HepG2 (cell line): ENCODE measurements around the gene CLDN9. TPM values are rescaled to one million over a fixed set of nuclear protein-coding genes. Genes with fewer than 3 reads are reported as not detected.

ENCODE experiments used
- AKAP8 ChIP-seq: sonication (generic); formaldehyde crosslinking; IDR thresholded peaks from 2 replicates; pipeline ENCODE4 v1.5.1; 2020; ENCODE audit warnings: mild to moderate bottlenecking, missing genetic modification reagents
- ARID2 ChIP-seq: sonication (generic); formaldehyde crosslinking; IDR thresholded peaks from 2 replicates; pipeline ENCODE4 v1.8.1; 2022; ENCODE audit warnings: mild to moderate bottlenecking, missing genetic modification reagents, borderline replicate concordance
- ATF7 ChIP-seq, 2 experiments: fragments of 450-650 bp in 1 of 2; sonication (generic) in 1 of 2; formaldehyde crosslinking in 1 of 2; IDR thresholded peaks; 2 replicates each; pipeline versions ENCODE4 v1.4.0 to v1.6.1; 2016 to 2020; ENCODE audit warnings: antibody characterized with exemption in 1 of 2, mild to moderate bottlenecking in 1 of 2, missing genetic modification reagents in 1 of 2
- CEBPZ ChIP-seq: IDR thresholded peaks from 2 replicates; pipeline ENCODE4 v1.6.1; 2012; ENCODE audit warnings: low read length, improper control_type of control experiment
- FOXA1 ChIP-seq, 2 experiments: fragments of 450-650 bp in 1 of 2; sonication (generic) in 1 of 2; formaldehyde crosslinking in 1 of 2; IDR thresholded peaks; 2 replicates each; pipeline versions ENCODE4 v1.4.0 to v1.6.1; 2016 to 2020; ENCODE audit warnings: missing genetic modification reagents in 1 of 2
- HES4 ChIP-seq: sonication (generic); formaldehyde crosslinking; IDR thresholded peaks from 2 replicates; pipeline ENCODE4 v1.9.0; 2021; ENCODE audit warnings: mild to moderate bottlenecking, missing genetic modification reagents, borderline replicate concordance
- KDM3A ChIP-seq: IDR thresholded peaks from 2 replicates; pipeline ENCODE4 v1.6.1; 2018; ENCODE audit warnings: low read depth, missing compliant biosample characterization
- NCOA1 ChIP-seq: sonication (generic); formaldehyde crosslinking; IDR thresholded peaks from 2 replicates; pipeline ENCODE4 v1.9.0; 2021; ENCODE audit warnings: missing genetic modification reagents
- NFE2L2 ChIP-seq: fragments of 150-350 bp; IDR thresholded peaks from 2 replicates; pipeline ENCODE4 v1.6.1; 2014; ENCODE audit warnings: low read length
- POLR2G ChIP-seq: fragments of 200-400 bp; formaldehyde crosslinking; IDR thresholded peaks from 2 replicates; pipeline ENCODE4 v1.6.1; 2018; ENCODE audit warnings: mild to moderate bottlenecking, low read depth, low read length, moderate library complexity
- PRMT3 ChIP-seq: sonication (generic); formaldehyde crosslinking; IDR thresholded peaks from 2 replicates; pipeline ENCODE4 v1.8.1; 2022; ENCODE audit warnings: low read depth, mild to moderate bottlenecking, moderate library complexity, missing genetic modification reagents, borderline replicate concordance
- ZBTB10 ChIP-seq: sonication (generic); formaldehyde crosslinking; IDR thresholded peaks from 2 replicates; pipeline ENCODE4 v1.4.0; 2020; ENCODE audit warnings: missing genetic modification reagents, borderline replicate concordance
- ZNF251 ChIP-seq: sonication (generic); formaldehyde crosslinking; IDR thresholded peaks from 2 replicates; pipeline ENCODE4 v1.9.0; 2021; ENCODE audit warnings: mild to moderate bottlenecking, missing genetic modification reagents
- polyA plus RNA-seq, 8 experiments: library from polyadenylated mRNA; depleted of rRNA in 3 of 8; stranded (reverse) in 7 of 8; unstranded in 1 of 8; fragments of >200 nt; fragmentation: Illumina TruSeq in 4 of 8; extraction: Trizol in 4 of 8; gene quantifications; 2 replicates each; pipeline versions ENCODE4 v1.2.1 to v1.2.3, GENCODE V29; 2011 to 2016; ENCODE audit warnings: low read depth in 4 of 8, missing spikeins in 1 of 8, mixed read lengths in 1 of 8; ENCODE audit not compliant: insufficient read depth in 1 of 8
- total RNA-seq, 5 experiments: library from RNA; depleted of rRNA; stranded (reverse); fragments of >200 nt; fragmentation: Illumina TruSeq; extraction: Trizol; gene quantifications; 2 replicates each; pipeline ENCODE4 v1.2.3, GENCODE V29; 2016; ENCODE audit warnings: low read depth in 1 of 5
- TF ChIP-seq, protein P1 (sequence below): IDR thresholded peaks from 2 replicates; pipeline ENCODE4 v1.6.1; 2016
- TF ChIP-seq, protein P2 (sequence below): sonication (generic); formaldehyde crosslinking; IDR thresholded peaks from 2 replicates; pipeline ENCODE4 v1.8.0; 2022; ENCODE audit warnings: mild to moderate bottlenecking, missing genetic modification reagents, moderate library complexity
- TF ChIP-seq, protein P3 (sequence below): fragments of 450-650 bp; IDR thresholded peaks from 2 replicates; pipeline ENCODE4 v1.6.1; 2017; ENCODE audit warnings: mild to moderate bottlenecking

The CLDN9 gene
- total and polyA plus RNA-seq, 2 of the 13 experiments (the other 11 are each of a cell fraction or from before 2014, with no cell fraction given): 0.15 to 0.26 TPM

- no peak for TF ChIP-seq ZNF251 (CRISPR knock-in tag)
- TF ChIP-seq CEBPZ: no peak
- TF ChIP-seq ZBTB10 (CRISPR knock-in tag): no peak
- TF ChIP-seq POLR2G: no peak
- 0 out of 2 replicates have a peak, but pooled peaks have one; percentile 19 for TF ChIP-seq HES4 (CRISPR knock-in tag)
- no peak for TF ChIP-seq PRMT3 (CRISPR knock-in tag)
- TF ChIP-seq KDM3A (CRISPR knock-in tag): no peak
- no peak for TF ChIP-seq ATF7 (IDR thresholded peaks at IDR 0.05)
- TF ChIP-seq ATF7 (CRISPR knock-in tag; IDR thresholded peaks at IDR 0.05): no peak
- TF ChIP-seq, protein P1, sequence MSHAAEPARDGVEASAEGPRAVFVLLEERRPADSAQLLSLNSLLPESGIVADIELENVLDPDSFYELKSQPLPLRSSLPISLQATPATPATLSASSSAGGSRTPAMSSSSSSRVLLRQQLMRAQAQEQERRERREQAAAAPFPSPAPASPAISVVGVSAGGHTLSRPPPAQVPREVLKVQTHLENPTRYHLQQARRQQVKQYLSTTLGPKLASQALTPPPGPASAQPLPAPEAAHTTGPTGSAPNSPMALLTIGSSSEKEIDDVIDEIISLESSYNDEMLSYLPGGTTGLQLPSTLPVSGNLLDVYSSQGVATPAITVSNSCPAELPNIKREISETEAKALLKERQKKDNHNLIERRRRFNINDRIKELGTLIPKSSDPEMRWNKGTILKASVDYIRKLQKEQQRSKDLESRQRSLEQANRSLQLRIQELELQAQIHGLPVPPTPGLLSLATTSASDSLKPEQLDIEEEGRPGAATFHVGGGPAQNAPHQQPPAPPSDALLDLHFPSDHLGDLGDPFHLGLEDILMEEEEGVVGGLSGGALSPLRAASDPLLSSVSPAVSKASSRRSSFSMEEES (CRISPR knock-in tag): no peak
- TF ChIP-seq, protein P2, sequence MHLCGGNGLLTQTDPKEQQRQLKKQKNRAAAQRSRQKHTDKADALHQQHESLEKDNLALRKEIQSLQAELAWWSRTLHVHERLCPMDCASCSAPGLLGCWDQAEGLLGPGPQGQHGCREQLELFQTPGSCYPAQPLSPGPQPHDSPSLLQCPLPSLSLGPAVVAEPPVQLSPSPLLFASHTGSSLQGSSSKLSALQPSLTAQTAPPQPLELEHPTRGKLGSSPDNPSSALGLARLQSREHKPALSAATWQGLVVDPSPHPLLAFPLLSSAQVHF (CRISPR knock-in tag): no peak
- TF ChIP-seq NCOA1 (CRISPR knock-in tag): no peak
- TF ChIP-seq AKAP8 (CRISPR knock-in tag): no peak
- TF ChIP-seq FOXA1 (IDR thresholded peaks at IDR 0.05): no peak
- TF ChIP-seq FOXA1 (CRISPR knock-in tag; IDR thresholded peaks at IDR 0.05): no peak
- no peak for TF ChIP-seq NFE2L2
- TF ChIP-seq, protein P3, sequence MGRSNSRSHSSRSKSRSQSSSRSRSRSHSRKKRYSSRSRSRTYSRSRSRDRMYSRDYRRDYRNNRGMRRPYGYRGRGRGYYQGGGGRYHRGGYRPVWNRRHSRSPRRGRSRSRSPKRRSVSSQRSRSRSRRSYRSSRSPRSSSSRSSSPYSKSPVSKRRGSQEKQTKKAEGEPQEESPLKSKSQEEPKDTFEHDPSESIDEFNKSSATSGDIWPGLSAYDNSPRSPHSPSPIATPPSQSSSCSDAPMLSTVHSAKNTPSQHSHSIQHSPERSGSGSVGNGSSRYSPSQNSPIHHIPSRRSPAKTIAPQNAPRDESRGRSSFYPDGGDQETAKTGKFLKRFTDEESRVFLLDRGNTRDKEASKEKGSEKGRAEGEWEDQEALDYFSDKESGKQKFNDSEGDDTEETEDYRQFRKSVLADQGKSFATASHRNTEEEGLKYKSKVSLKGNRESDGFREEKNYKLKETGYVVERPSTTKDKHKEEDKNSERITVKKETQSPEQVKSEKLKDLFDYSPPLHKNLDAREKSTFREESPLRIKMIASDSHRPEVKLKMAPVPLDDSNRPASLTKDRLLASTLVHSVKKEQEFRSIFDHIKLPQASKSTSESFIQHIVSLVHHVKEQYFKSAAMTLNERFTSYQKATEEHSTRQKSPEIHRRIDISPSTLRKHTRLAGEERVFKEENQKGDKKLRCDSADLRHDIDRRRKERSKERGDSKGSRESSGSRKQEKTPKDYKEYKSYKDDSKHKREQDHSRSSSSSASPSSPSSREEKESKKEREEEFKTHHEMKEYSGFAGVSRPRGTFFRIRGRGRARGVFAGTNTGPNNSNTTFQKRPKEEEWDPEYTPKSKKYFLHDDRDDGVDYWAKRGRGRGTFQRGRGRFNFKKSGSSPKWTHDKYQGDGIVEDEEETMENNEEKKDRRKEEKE: no peak
- TF ChIP-seq ARID2 (CRISPR knock-in tag): no peak
These were observed 10.1 kb downstream of the CLDN9 start (continued) for GRCh38 chr16:3022684-3023414.
